K562 (cell line): ENCODE results near the gene ASPRV1. TPM values are rescaled to one million over a fixed set of nuclear protein-coding genes. Genes with fewer than 3 reads are reported as not detected.

ENCODE experiments used
- BCOR ChIP-seq: fragments of 450-650 bp; IDR thresholded peaks from 2 replicates; pipeline ENCODE4 v1.6.1; 2016
- CHD4 ChIP-seq: fragments of 200-600 bp; sonication (generic); IDR thresholded peaks from 3 replicates; pipeline ENCODE4 v1.6.1; 2012; ENCODE audit warnings: low read depth, mild to moderate bottlenecking, mixed read lengths, low read length, inconsistent platforms; ENCODE audit not compliant: insufficient read depth, insufficient replicate concordance, poor library complexity, severe bottlenecking
- E2F5 ChIP-seq: sonication (generic); formaldehyde crosslinking; IDR thresholded peaks from 2 replicates; pipeline ENCODE4 v1.8.0; 2022; ENCODE audit warnings: mild to moderate bottlenecking, missing genetic modification reagents
- EGR1 ChIP-seq: fragments of 450-650 bp; conservative IDR thresholded peaks from 2 replicates; pipeline ENCODE4 v1.6.1; 2017; ENCODE audit warnings: mild to moderate bottlenecking
- FOXA3 ChIP-seq, 2 experiments: fragments of 450-650 bp in 1 of 2; sonication (generic) in 1 of 2; formaldehyde crosslinking; IDR thresholded peaks in 1 of 2; conservative IDR thresholded peaks in 1 of 2; 2 replicates each; pipeline versions ENCODE4 v1.4.0 to v1.8.0; 2020 to 2022; ENCODE audit warnings: mild to moderate bottlenecking in 2 of 2, missing genetic modification reagents in 1 of 2
- HDAC2 ChIP-seq: fragments of 450-650 bp; IDR thresholded peaks from 2 replicates; pipeline ENCODE4 v1.6.1; 2016; ENCODE audit warnings: mild to moderate bottlenecking
- JUN ChIP-seq, 2 experiments: sonication (generic) in 1 of 2; formaldehyde crosslinking in 1 of 2; IDR thresholded peaks; 2 replicates each; pipeline versions ENCODE4 v1.6.1 to v1.8.0; 2012 to 2022; ENCODE audit warnings: borderline replicate concordance in 2 of 2, mild to moderate bottlenecking in 2 of 2, improper control_type of control experiment in 1 of 2, low read depth in 1 of 2, low read length in 1 of 2, missing genetic modification reagents in 1 of 2
- MLLT1 ChIP-seq, 2 experiments: fragments of 450-650 bp; IDR thresholded peaks; 2 replicates each; pipeline ENCODE4 v1.6.1; 2016
- PHF21A ChIP-seq: fragments of 450-650 bp; IDR thresholded peaks from 2 replicates; pipeline ENCODE4 v1.6.1; 2017; ENCODE audit warnings: low read depth, borderline replicate concordance
- PPARD ChIP-seq: fragments of 250-450 bp; sonication (Bioruptor Pico); IDR thresholded peaks from 2 replicates; pipeline ENCODE4 v1.8.0; 2022; ENCODE audit warnings: inconsistent platforms, mild to moderate bottlenecking, moderate library complexity
- RCOR1 ChIP-seq, 2 experiments: IDR thresholded peaks; 2 replicates each; pipeline ENCODE4 v1.6.1; 2012; ENCODE audit warnings: low read depth in 2 of 2, low read length in 2 of 2, borderline replicate concordance in 1 of 2, improper control_type of control experiment in 1 of 2
- REST ChIP-seq, 2 experiments: fragments of 450-650 bp; formaldehyde crosslinking in 1 of 2; IDR thresholded peaks; 2 replicates each; pipeline versions ENCODE4 v1.4.0 to v1.6.1; 2014 to 2020; ENCODE audit warnings: mild to moderate bottlenecking in 2 of 2, borderline replicate concordance in 1 of 2, low read depth in 1 of 2
- ZNF398 ChIP-seq: fragments of 250-450 bp; sonication (Bioruptor Pico); IDR thresholded peaks from 2 replicates; pipeline ENCODE4 v1.8.0; 2021; ENCODE audit warnings: moderate library complexity, mild to moderate bottlenecking, inconsistent platforms
- polyA plus RNA-seq, 8 experiments: library from polyadenylated mRNA; depleted of rRNA in 4 of 8; stranded (reverse) in 5 of 8; unstranded in 3 of 8; fragments of >200 nt; fragmentation: Nextera tagmentation in 2 of 8; fragmentation: Illumina TruSeq in 1 of 8; extraction: Ambion mirVana in 2 of 8; extraction: Trizol in 1 of 8; gene quantifications; 2 replicates each; pipeline versions ENCODE4 v1.2.1 to v1.2.3, GENCODE V29; 2011 to 2014; ENCODE audit warnings: inconsistent platforms in 1 of 8, missing spikeins in 1 of 8
- total RNA-seq, 7 experiments: library from RNA; depleted of rRNA in 6 of 7; stranded (reverse); fragments of >200 nt in 6 of 7; fragmentation: Illumina TruSeq in 2 of 7; extraction: Trizol in 2 of 7; gene quantifications; 2 replicates each; pipeline versions ENCODE4 v1.2.1 to v1.2.3, GENCODE V29; 2011 to 2021; ENCODE audit warnings: low replicate concordance in 1 of 7

The ASPRV1 gene
- total and polyA plus RNA-seq, 9 of the 15 experiments (the other 6 are each of a cell fraction or from before 2014, with no cell fraction given), result 0.17 to 0.72 (median 0.47) TPM; not detected in 1

- TF ChIP-seq REST (IDR thresholded peaks at IDR 0.05; ENCODE audit: borderline replicate concordance) (no peak), REST (CRISPR knock-in tag; IDR thresholded peaks at IDR 0.05; ENCODE audit: low read depth) (no peak), E2F5 (CRISPR knock-in tag) (no peak), RCOR1 (IDR thresholded peaks at IDR 0.05; ENCODE audit: borderline replicate concordance in 1 of 2, low read depth in 2 of 2, low read length in 2 of 2) (peak in 1 of 2 experiments; percentile 57; a peak in 1 of 4 replicates), HDAC2 (peak; percentile 82), BCOR (peak; percentile 97), MLLT1 (IDR thresholded peaks at IDR 0.05) (no peak), PPARD (CRISPR knock-in tag) (no peak), CHD4 (peak; percentile 88), PHF21A (no peak), JUN (IDR thresholded peaks at IDR 0.05; ENCODE audit: borderline replicate concordance, low read depth, low read length) (no peak), JUN (CRISPR knock-in tag; IDR thresholded peaks at IDR 0.05; ENCODE audit: borderline replicate concordance) (no peak), ZNF398 (CRISPR knock-in tag) (no peak), EGR1 (no peak), FOXA3 (CRISPR knock-in tag; conservative IDR thresholded peaks at IDR 0.05 in 1 of 2, IDR thresholded peaks at IDR 0.05 in 1 of 2) (no peak)
Measured at GRCh38 chr2:70003093-70003830, 41.8 kb upstream of the ASPRV1 start (continued).
